ENCODE measurements around the gene FBXW12.
"Not testable (repeated sequence)": the region's sequence is repeated elsewhere in the genome, so short reads cannot be mapped to it uniquely, and the experiment has no call there.

The FBXW12 gene

DNA sequence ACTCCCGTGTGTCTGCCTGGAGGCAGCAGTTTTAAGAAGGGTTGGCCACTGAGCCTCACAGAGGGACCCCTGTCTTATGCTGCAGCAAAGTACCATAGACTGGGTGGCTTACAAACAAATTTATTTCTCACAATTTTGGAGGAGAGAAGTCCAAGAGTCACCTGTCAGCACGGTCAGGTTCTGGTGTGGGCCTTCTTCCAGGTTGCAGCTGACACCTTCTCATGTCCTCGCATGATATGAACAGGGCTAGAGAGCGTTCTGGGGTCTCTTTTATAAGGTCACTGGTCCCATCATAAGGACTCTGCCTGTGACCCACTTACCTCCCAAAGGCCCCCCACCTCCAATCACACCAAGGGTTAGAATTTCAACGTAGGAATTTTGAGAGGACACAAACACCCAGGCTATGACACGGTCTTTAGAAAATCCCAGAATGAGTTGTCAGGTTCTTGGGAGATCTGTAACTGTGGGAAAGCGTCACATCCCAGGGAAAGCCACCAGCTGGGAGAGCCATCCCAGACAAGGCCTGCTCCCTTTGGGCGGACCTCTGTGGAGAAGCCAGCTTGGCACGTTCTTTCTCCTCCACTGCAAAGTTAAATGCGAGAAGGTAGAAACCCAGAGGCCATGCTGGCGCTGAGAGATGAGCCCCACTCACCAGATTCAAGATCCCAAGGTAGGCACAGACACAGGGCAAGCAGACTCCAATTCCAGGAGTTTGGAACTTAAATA lies at the start of gene FBXW12:
Gene FBXW12, plus strand, starts transcription at position 569 of the 726 bp plus-strand sequence. CDS start 549 bp downstream, outside the sequence.
- no peak for DNase-seq

GRCh38 chr3:48331706-48332435 lies 40.1 kb upstream of the FBXW12 start:
- not testable (repeated sequence) for DNase-seq

DNA sequence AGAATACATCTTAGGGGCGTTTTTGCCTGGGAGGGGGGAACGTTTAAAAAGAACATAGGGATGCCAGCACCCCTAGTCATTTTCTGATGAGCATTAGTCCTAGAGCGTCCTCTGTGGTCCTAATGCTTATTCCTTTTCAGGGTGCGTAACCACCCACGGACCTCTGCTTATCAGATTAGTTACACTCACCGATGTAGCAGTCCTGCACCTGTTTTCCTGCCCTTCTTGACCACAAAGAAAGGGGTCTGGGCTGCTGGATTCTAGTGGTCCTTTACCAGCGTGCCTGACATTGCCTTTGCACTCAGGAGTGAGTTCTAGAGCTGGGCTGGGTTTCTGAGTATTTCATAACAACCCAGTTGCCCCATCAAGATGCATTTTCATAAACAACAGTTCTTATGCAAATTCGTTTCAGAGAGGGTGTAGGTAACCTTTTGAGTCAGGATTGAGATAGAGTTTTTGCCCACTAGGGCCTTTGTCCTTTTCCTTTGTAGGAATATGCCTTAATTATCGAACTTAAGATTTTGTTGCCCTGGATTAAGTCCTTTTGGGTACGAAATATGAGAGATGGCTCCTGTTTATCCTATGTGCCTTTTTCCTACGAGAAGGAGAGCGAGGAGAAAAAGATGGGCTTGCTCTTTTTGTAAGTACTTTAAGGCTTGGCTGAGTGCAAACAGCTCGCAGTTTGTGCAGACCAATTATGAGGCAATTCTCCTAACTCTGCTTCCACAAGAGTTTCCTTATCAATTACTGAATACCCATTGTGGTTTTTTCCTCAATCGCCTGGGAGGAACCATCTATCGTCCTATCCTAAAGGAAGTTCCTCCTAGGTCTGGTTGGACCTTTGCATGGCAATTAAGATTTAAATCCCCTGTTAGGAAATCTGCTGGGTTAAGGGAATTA lies 38.4 kb upstream of the FBXW12 start, which contains the start of gene SPINK8:
Gene SPINK8, minus strand, starts transcription at position 316 of the 900 bp plus-strand sequence. CDS start 5,320 bp downstream, outside the sequence.
- not testable (repeated sequence) for DNase-seq

- no peak for DNase-seq
Measured at GRCh38 chr3:48334605-48335004, 37.4 kb upstream of the FBXW12 start.

- not testable (repeated sequence) for DNase-seq
Measured at GRCh38 chr3:48335286-48335685, 36.7 kb upstream of the FBXW12 start.

GRCh38 chr3:48337536-48337935 lies 34.5 kb upstream of the FBXW12 start:
- not testable (repeated sequence) for DNase-seq

GRCh38 chr3:48338635-48339034 lies 33.4 kb upstream of the FBXW12 start:
- no peak for DNase-seq

GRCh38 chr3:48343432-48343831 lies 28.6 kb upstream of the FBXW12 start:
- DNase-seq, result no peak

GRCh38 chr3:48344867-48345507 lies 27.0 kb upstream of the FBXW12 start:
- no peak for DNase-seq

DNA sequence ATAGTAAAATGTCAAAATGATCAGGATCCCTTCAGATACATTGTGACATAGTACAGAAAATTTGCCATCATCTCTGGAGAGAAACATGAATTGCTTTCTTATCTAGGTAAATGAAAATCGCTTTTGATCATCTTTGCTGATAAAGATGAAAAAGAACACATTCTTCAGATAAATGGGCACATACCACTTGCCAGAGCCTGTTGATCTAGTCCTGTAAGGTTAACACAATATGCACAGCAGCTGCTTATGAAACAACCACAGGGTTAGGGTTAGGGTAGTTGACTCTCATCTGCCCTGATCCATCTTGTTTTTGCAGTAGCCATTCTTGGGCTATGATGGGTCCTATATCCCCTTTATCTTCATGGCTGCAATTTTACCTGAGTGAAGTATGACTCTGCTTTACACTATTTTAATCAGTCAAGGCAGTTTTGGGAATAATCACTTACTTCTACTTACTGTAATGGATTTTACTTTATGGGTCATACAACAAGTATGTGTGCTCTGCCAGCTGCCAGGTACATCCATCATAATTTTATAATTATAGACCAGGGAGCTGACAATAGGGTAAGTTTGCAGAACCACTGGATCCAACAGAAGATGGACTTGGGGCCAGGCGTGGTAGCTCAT lies 26.0 kb upstream of the FBXW12 start:
- no peak for DNase-seq

GRCh38 chr3:48347500-48347899 lies 24.5 kb upstream of the FBXW12 start:
- no peak for DNase-seq

GRCh38 chr3:48352546-48352945 lies 19.5 kb upstream of the FBXW12 start:
- no peak for DNase-seq

DNA sequence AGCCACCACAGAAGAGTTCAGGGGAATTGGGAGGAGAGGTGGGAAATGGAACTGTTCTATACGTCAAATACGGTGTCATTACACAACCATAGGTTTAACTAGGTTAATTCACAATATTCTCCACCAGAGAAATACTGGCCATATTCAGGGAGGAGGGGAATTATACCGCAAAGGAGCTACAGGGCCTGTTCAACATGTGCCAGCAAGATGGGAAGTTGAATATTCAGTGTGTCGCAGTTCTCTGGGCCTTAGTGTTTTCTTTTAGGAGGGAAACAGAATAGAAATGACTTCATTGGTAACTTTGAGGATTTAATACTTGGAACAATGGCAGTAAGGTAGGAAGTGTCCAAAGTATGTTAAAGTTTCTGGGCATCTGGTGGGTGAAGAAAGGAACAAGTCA lies 18.0 kb upstream of the FBXW12 start:
- DNase-seq, result no peak

DNA sequence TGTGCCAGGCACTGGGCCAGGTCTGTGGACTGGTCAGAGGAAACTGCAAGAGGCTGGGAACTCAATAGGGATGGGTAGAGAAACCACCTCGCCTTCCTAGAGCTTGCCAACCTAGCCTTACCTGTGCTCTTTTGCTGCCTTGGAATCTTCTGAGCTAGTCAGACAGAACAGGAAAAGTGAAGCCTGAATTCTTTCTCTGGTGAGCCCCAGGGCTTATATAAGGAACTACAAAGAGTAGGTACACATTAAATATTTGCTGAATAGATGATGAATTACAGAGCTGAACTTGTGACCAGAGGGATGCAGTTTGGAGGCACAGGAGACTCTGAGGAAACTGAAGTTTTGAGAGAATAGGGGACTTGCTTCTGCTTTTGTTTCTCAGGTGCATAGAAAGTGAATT lies 15.6 kb upstream of the FBXW12 start:
- DNase-seq, result no peak

DNA sequence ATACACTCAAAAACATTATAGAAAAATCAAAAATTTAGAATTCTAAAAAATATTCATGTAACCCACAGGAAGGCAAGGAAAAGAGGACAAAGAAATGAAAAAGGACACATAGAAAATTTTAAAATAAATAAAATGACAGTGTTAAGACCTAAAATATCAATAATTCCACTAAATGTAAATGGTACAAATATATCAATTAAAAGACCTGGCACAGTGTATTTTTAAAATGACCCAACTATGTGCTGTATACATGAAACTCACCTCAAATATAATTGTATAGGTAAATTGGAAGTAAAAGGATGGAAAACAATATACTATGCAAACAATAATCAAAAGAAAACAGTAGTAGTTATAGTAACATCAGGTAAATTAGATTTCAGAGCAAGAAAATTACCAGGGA lies 10.1 kb upstream of the FBXW12 start:
- no peak for DNase-seq

DNA sequence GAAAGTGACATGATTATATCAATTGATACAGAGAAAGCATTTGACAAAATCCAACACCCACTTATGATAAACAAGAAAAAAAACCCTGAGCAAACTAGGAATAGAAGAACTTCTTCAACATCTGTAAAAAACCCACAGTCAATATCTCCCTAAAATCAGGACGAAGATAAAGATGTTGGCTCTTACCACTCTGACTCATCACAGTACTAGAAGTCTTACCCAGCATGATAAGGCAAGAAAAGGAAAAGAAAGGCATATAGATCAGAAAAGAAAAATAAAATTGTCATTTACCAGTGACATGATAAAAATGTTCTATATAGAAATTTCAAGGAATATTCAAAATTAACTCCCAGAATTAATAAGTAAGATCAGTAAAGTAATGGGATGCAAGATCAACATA lies 7.2 kb upstream of the FBXW12 start:
- DNase-seq, result no peak

- no peak for DNase-seq
Measured at GRCh38 chr3:48367201-48367600, 4.8 kb upstream of the FBXW12 start.

GRCh38 chr3:48369693-48370332 lies 2.2 kb upstream of the FBXW12 start:
- DNase-seq, result no peak

DNA sequence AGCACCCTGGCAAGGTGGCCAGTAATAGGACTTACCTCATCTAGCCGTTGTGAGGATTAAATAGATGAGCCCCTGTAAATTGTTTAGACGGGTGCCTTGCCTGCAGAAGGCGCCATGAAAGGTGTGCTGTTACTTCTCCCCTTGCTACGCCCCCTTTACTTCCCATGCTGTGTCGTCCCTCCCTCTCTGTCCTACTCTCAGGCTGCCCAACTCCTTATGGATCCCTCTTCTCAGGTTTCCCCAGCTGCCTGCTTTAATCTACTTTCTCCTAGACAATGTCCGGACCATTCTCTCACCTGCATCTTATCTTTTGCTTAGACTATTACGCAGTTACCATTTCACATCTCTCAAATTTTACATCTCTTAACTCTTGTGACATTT lies 1.7 kb upstream of the FBXW12 start:
- no peak for DNase-seq

DNA sequence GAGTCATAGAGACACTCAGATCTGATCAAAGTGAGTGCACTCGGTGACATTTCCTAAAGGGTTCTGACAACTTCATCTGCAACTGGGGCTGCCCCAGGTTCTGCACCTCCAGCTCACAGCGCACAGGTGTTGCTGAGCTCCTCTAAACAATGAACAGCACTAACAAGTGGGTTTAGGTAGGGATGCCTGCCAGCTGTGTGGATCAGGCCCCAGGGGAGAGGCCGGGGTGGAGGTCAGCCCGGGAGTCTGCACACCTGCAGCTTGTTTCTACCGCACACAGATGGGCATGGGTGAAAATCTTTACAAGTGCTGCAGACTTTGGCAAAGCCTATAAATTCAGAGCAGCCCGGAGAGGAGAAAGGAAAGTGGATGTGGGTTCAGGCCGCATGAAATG lies 355 bp downstream of the FBXW12 start:
- no peak for DNase-seq

DNA sequence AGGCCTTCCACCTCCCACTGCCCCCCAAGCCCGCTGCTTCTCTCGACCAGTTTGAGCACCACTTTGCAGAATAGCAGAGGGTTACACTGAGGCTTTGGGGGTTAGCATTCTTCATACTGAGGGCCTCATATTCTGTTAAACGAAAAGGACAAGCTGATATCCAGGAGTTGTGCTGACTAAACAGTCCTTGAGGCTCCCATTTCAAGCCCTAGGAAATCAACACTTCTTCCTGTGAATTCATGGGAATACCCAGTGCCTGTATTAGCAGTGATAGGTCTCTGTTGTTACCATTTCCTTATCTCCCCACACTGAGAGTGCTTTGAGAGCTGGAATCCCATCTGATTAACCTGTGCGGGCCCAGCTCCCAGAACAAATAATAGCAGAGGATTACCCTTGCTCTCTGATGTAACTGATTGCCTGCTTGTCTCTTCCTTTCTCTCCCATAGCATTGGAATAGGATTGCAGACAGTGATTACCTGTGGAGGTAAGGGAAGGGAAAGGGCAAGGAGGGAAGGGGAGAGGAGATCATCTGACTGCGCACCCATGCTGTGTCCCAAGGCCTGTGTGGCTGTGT lies 930 bp downstream of the FBXW12 start:
- DNase-seq, result no peak

Measured in fibroblast of skin of right biceps (primary cell).